ENCODE results near the gene ZFYVE27.

DNA sequence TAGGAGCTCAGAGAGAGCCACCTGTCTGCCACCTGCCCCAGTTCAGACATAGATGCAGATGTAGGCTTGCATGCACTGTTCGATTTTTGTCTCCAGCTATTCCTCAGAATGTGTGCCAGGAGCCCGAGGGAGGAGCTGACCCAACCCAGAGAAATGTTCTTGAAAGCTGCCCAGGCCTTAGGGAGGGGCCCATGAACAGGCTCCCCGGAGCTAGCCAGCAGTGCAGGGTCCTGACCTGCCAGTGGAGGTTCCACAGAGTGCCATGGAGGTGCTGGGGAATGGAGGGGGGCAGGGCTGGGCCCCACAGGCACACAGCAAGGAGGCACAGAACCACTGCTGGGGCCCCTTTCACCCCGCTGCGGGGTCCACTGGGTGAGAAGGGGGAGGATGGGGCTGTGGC lies 64.5 kb downstream of the ZFYVE27 start:
- TF ChIP-seq POLR2A (IDR thresholded peaks at IDR 0.05; ENCODE audit: low read depth, low read length) (no peak), POLR2AphosphoS5 (IDR thresholded peaks at IDR 0.05; ENCODE audit: low read depth, low read length) (no peak), TAF1 (IDR thresholded peaks at IDR 0.05; ENCODE audit: low read depth, low read length) (no peak)

Measured in GM12891 (cell line).